Neural cell (in vitro differentiated cells): ENCODE data around the gene SELENOO. TPM values are rescaled to one million over a fixed set of nuclear protein-coding genes. Genes with fewer than 3 reads are reported as not detected.

Experiments used
- H2AFZ ChIP-seq: fragments of 200-600, 300-800 bp; sonication (generic), shearing (Covaris generic); 2 replicates; pipeline ENCODE4 v1.6.0; 2014; ENCODE audit warnings: low read depth, mild to moderate bottlenecking, antibody characterized with exemption, low read length, moderate library complexity
- H3F3A ChIP-seq: fragments of 200-600 bp; shearing (Covaris generic); 2 replicates; pipeline ENCODE4 v1.6.1; 2016; ENCODE audit warnings: mild to moderate bottlenecking, moderate library complexity, mixed read lengths, antibody characterized with exemption, low read length; ENCODE audit not compliant: insufficient read depth, poor library complexity, severe bottlenecking
- H3K27ac ChIP-seq: fragments of 200-600, 300-800 bp; sonication (generic), shearing (Covaris generic); 2 replicates; pipeline ENCODE4 v1.5.1; 2014; ENCODE audit warnings: mild to moderate bottlenecking, low read length, moderate library complexity
- H3K27me3 ChIP-seq: fragments of 300-800, 200-600 bp; sonication (generic), shearing (Covaris generic); 2 replicates; pipeline ENCODE4 v1.6.0; 2014; ENCODE audit warnings: mild to moderate bottlenecking, low read depth, low read length, moderate library complexity; ENCODE audit not compliant: insufficient read depth
- H3K36me3 ChIP-seq: fragments of 300-800, 200-600 bp; sonication (generic), shearing (Covaris generic); 2 replicates; pipeline ENCODE4 v1.5.1; 2014; ENCODE audit warnings: mild to moderate bottlenecking, antibody characterized with exemption, low read length, moderate library complexity; ENCODE audit not compliant: insufficient read depth
- H3K4me2 ChIP-seq: fragments of 300-800, 200-600 bp; sonication (generic), shearing (Covaris generic); 2 replicates; pipeline ENCODE4 v1.6.0; 2014; ENCODE audit warnings: mild to moderate bottlenecking, low read length
- H3K4me3 ChIP-seq: fragments of 300-800, 200-600 bp; sonication (generic), shearing (Covaris generic); 2 replicates; pipeline ENCODE4 v1.5.1; 2014; ENCODE audit warnings: mild to moderate bottlenecking, low read length, moderate library complexity
- H3K79me2 ChIP-seq: fragments of 200-600 bp; shearing (Covaris generic); replicated peaks from 2 replicates; pipeline ENCODE4 v1.6.0; 2014; ENCODE audit warnings: mild to moderate bottlenecking, low read length, moderate library complexity; ENCODE audit not compliant: insufficient read depth
- H3K9ac ChIP-seq: fragments of 300-800, 200-600 bp; sonication (generic), shearing (Covaris generic); 2 replicates; pipeline ENCODE4 v1.6.1; 2016; ENCODE audit warnings: mild to moderate bottlenecking, low read length, mixed read lengths
- H3K9me2 ChIP-seq: fragments of 200-600 bp; shearing (Covaris generic); 2 replicates; pipeline ENCODE4 v1.6.1; 2016; ENCODE audit warnings: mild to moderate bottlenecking, low read length, mixed read lengths; ENCODE audit not compliant: insufficient read depth
- H3K9me3 ChIP-seq: fragments of 200-600, 300-800 bp; sonication (generic), shearing (Covaris generic); 2 replicates; pipeline ENCODE4 v1.6.1; 2016; ENCODE audit warnings: mild to moderate bottlenecking, mixed run types, low read length, moderate library complexity, mixed read lengths
- H4K20me1 ChIP-seq: fragments of 200-600 bp; shearing (Covaris generic); 2 replicates; pipeline ENCODE4 v1.6.1; 2016; ENCODE audit warnings: mild to moderate bottlenecking, mixed run types; ENCODE audit not compliant: insufficient read depth
- CTCF ChIP-seq: fragments of 450-650 bp; IDR thresholded peaks from 2 replicates; pipeline ENCODE4 v1.5.1; 2014; ENCODE audit warnings: antibody characterized with exemption, mild to moderate bottlenecking, moderate library complexity; ENCODE audit not compliant: poor library complexity, severe bottlenecking
- EP300 ChIP-seq: fragments of 450-650 bp; conservative IDR thresholded peaks from 2 replicates; pipeline ENCODE4 v1.6.1; 2014; ENCODE audit warnings: antibody characterized with exemption, mild to moderate bottlenecking, moderate library complexity; ENCODE audit not compliant: poor library complexity, severe bottlenecking
- EZH2 ChIP-seq: fragments of 200-600, 300-800 bp; shearing (Covaris generic), sonication (generic); IDR thresholded peaks from 2 replicates; pipeline ENCODE4 v1.6.1; 2014; ENCODE audit warnings: antibody characterized with exemption, low read length, borderline replicate concordance, mild to moderate bottlenecking; ENCODE audit not compliant: insufficient read depth, poor library complexity, severe bottlenecking
- MXI1 ChIP-seq: fragments of 450-650 bp; conservative IDR thresholded peaks from 2 replicates; pipeline ENCODE4 v1.6.1; 2014; ENCODE audit warnings: antibody characterized with exemption, mild to moderate bottlenecking; ENCODE audit not compliant: poor library complexity, severe bottlenecking
- POLR2AphosphoS5 ChIP-seq: IDR thresholded peaks from 2 replicates; pipeline ENCODE4 v1.6.1; 2012
- RAD21 ChIP-seq: fragments of 450-650 bp; conservative IDR thresholded peaks from 2 replicates; pipeline ENCODE4 v1.6.1; 2014; ENCODE audit warnings: antibody characterized with exemption, mild to moderate bottlenecking, moderate library complexity
- REST ChIP-seq: IDR thresholded peaks from 2 replicates; pipeline ENCODE4 v1.6.1; 2012; ENCODE audit warnings: borderline replicate concordance
- SMC3 ChIP-seq: fragments of 450-650 bp; conservative IDR thresholded peaks from 2 replicates; pipeline ENCODE4 v1.6.1; 2014; ENCODE audit warnings: antibody characterized with exemption, mild to moderate bottlenecking, moderate library complexity; ENCODE audit not compliant: poor library complexity
- TAF1 ChIP-seq: IDR thresholded peaks from 2 replicates; pipeline ENCODE4 v1.6.1; 2012; ENCODE audit warnings: low read depth
- polyA plus RNA-seq: library from polyadenylated mRNA; depleted of rRNA; stranded (reverse); fragments of >200 nt; gene quantifications from 2 replicates; pipeline ENCODE4 v1.2.3, GENCODE V29; 2014

The SELENOO gene
- polyA plus RNA-seq, 1 donor from 2014 or later, result 42.0 TPM

- no peaks in the 10 kb centered on the region for H3K27me3 ChIP-seq
- TF ChIP-seq EP300 (no peak), REST (no peak)
- no peaks in the 10 kb centered on the region for H3F3A ChIP-seq
- no peak overlapping the region for H3K4me2 ChIP-seq
- H3K79me2 ChIP-seq, result no peaks in the 10 kb centered on the region
- H4K20me1 ChIP-seq, result no peaks in the 10 kb centered on the region
- no peaks in the 10 kb centered on the region for H3K36me3 ChIP-seq
- H2AFZ ChIP-seq, result no peak overlapping the region
- no peak overlapping the region for H3K9ac ChIP-seq
- no peaks in the 10 kb centered on the region for H3K9me3 ChIP-seq
- no peak overlapping the region for H3K4me3 ChIP-seq
- H3K9me2 ChIP-seq, result no peaks in the 10 kb centered on the region
- no peak overlapping the region for H3K27ac ChIP-seq
Measured at GRCh38 chr22:50161508-50162390, 39.1 kb upstream of the SELENOO start.

- no peak overlapping the region for H3K4me3 ChIP-seq
- H3K36me3 ChIP-seq, result no peaks in the 10 kb centered on the region
- no peaks in the 10 kb centered on the region for H3K27me3 ChIP-seq
- H3K4me2 ChIP-seq, result no peak overlapping the region
- H3F3A ChIP-seq, result no peaks in the 10 kb centered on the region
- H3K79me2 ChIP-seq, result no peaks in the 10 kb centered on the region
- no peaks in the 10 kb centered on the region for H4K20me1 ChIP-seq
- TF ChIP-seq MXI1 (no peak), SMC3 (no peak), EP300 (no peak), POLR2AphosphoS5 (no peak), TAF1 (no peak), REST (no peak), EZH2 (no peak), CTCF (no peak), RAD21 (no peak)
- no peak overlapping the region for H3K9ac ChIP-seq
- no peak overlapping the region for H3K27ac ChIP-seq
- no peak overlapping the region for H2AFZ ChIP-seq
- no peaks in the 10 kb centered on the region for H3K9me3 ChIP-seq
- H3K9me2 ChIP-seq, result no peaks in the 10 kb centered on the region
Measured at GRCh38 chr22:50162391-50162956, 38.3 kb upstream of the SELENOO start.
